B cell (primary cell): ENCODE data around the gene NAMPT.

Experiments
- CTCF ChIP-seq: fragments of 200-600 bp; IDR thresholded peaks from one replicate; pipeline ENCODE4 v1.8.0; 2022; ENCODE audit warnings: antibody characterized with exemption, mild to moderate bottlenecking
- EZH2 ChIP-seq: IDR thresholded peaks from 2 replicates; pipeline ENCODE4 v1.6.1; 2012; ENCODE audit warnings: borderline replicate concordance, low read depth, mild to moderate bottlenecking, moderate library complexity, low read length; ENCODE audit not compliant: insufficient read depth, poor library complexity, severe bottlenecking

- TF ChIP-seq CTCF, result no peak
- TF ChIP-seq EZH2, result no peak
Observed at GRCh38 chr7:106282852-106283251, 1.9 kb downstream of the NAMPT start.
